ENCODE data around the gene RAP1GAP. TPM values are rescaled to one million over a fixed set of nuclear protein-coding genes. Genes with fewer than 3 reads are reported as not detected.

Gene RAP1GAP
- total and polyA plus RNA-seq, 9 of the 15 experiments (the other 6 are each of a cell fraction or from before 2014, with no cell fraction given), result 0.29 to 30.2 (median 19.2) TPM

GRCh38 chr1:21590934-21591333 is 78.2 kb downstream of the RAP1GAP start (continued):
- no peak for TF ChIP-seq KLF13 (tag; IDR thresholded peaks at IDR 0.05; ENCODE audit: borderline replicate concordance, low read depth)
- TF ChIP-seq KLF10 (CRISPR knock-in tag; IDR thresholded peaks at IDR 0.05), result no peak
- no peak for TF ChIP-seq XRCC3 (IDR thresholded peaks at IDR 0.05)
- TF ChIP-seq AFF1 (IDR thresholded peaks at IDR 0.05; ENCODE audit: low read depth in 1 of 2, partially characterized antibody in 2 of 2), result no peak

GRCh38 chr1:21590126-21590880 is 78.9 kb downstream of the RAP1GAP start:
- no peaks in the 10 kb centered on the region for H3K9me1 ChIP-seq (ENCODE audit: control insufficient read depth, insufficient read depth, low read length)
- 27% methylated on average over 20 of the region's 23 CpGs for WGBS (ENCODE audit: insufficient coverage, low coverage, missing lambda C conversion rate)
- no peak overlapping the region for H3K27ac ChIP-seq (ENCODE audit: extremely low read depth, low read depth, low read length)
- H3K9ac ChIP-seq (ENCODE audit: insufficient read depth in 1 of 2, low read depth in 2 of 2, low read length in 2 of 2), result peak overlapping the region in 1 of 2 experiments; percentile 66; a peak in 2 of 4 replicates
- ATAC-seq, result no peak
- in situ Hi-C loops (cut with MboI), result no loop called here
- FAIRE-seq, result no peak
- H4K20me1 ChIP-seq (replicated peaks; ENCODE audit: control insufficient read depth, insufficient read depth, low read length), result peaks cover 2% of the 10 kb centered on the region
- no peak overlapping the region for H3K4me2 ChIP-seq (ENCODE audit: insufficient read depth, low read length)
- H3K36me3 ChIP-seq (ENCODE audit: control insufficient read depth, insufficient read depth, low read length), result no peaks in the 10 kb centered on the region
- ChIA-PET POLR2A (interaction anchor here (0.5 to 0.7 kb wide), 2 partner anchors 74 to 334 kb away, joined by 3 to 4 read pairs; no protein-coding TSS in a partner anchor), CTCF (ENCODE audit: low intra/inter-chr PET ratio) (no interaction called here)
- no peak for DNase-seq (ENCODE audit: extremely low read depth in 1 of 4, low spot score in 3 of 4)
- H3K4me3 ChIP-seq, result no peak overlapping the region
- H3K9me3 ChIP-seq (replicated peaks; ENCODE audit: control insufficient read depth, insufficient read depth, low read depth, low read length), result no peaks in the 10 kb centered on the region
- BruUV-seq (replicated peaks), result no TSS peak
- H3K4me1 ChIP-seq (replicated peaks in 1 of 2; ENCODE audit: control insufficient read depth in 2 of 2, insufficient read depth in 2 of 2, low read length in 2 of 2), result peaks cover 12 to 54% of the 10 kb centered on the region in 2 experiments; a peak in 3 of 5 replicates
- intact Hi-C loops (cut with micrococcal nuclease), result loop anchor here (10.0 kb wide), 1 partner anchor 76 kb away; no protein-coding TSS in a partner anchor
- no peaks in the 10 kb centered on the region for H3K79me2 ChIP-seq (ENCODE audit: control insufficient read depth, insufficient read depth, low read length)
- 0 out of 2 replicates have a peak overlapping the region, but pooled peaks have one; percentile 5 for H2AFZ ChIP-seq (ENCODE audit: low read depth, low read length)
- H3K27me3 ChIP-seq (ENCODE audit: control insufficient read depth in 2 of 2, insufficient read depth in 2 of 2, low read length in 2 of 2), result peaks cover 0 to 26% of the 10 kb centered on the region in 2 experiments; a peak in 3 of 5 replicates
- TF ChIP-seq RB1 (IDR thresholded peaks at IDR 0.05; ENCODE audit: low read depth) (0 out of 2 replicates have a peak, but pooled peaks have one; percentile 5), SFPQ (IDR thresholded peaks at IDR 0.05; ENCODE audit: low read depth, low read length) (no peak), ZBTB7A (IDR thresholded peaks at IDR 0.05; ENCODE audit: borderline replicate concordance, control insufficient read depth, low read depth, low read length) (0 out of 2 replicates have a peak, but pooled peaks have one; percentile 5), TCF15 (CRISPR knock-in tag; IDR thresholded peaks at IDR 0.05) (no peak)

Measured in K562 (cell line).